Liver (tissue), 9 donors: ENCODE results near the gene LYRM2. TPM values are rescaled to one million over a fixed set of nuclear protein-coding genes. Genes with fewer than 3 reads are reported as not detected.

Experiments used
- DNase-seq: peaks from one replicate; pipeline ENCODE4 v3.0.0-alpha.2; 2017; ENCODE audit warnings: low spot score
- H3K27ac ChIP-seq, 2 donors: one replicate each; pipeline ENCODE4 v1.7.0; 2013; ENCODE audit warnings: inconsistent platforms in 2 of 2, low read length in 2 of 2, control low read depth in 1 of 2, low read depth in 1 of 2, mild to moderate bottlenecking in 1 of 2
- H3K27me3 ChIP-seq, 4 donors: one replicate each; pipeline versions ENCODE4 v1.6.1 to v1.7.0; 2013; ENCODE audit warnings: low read length in 3 of 4, inconsistent platforms in 1 of 4, mild to moderate bottlenecking in 1 of 4, moderate library complexity in 1 of 4; ENCODE audit not compliant: control insufficient read depth in 4 of 4, insufficient read depth in 4 of 4
- H3K36me3 ChIP-seq, 4 donors: one replicate each; pipeline versions ENCODE4 v1.6.1 to v1.7.0; 2013; ENCODE audit warnings: low read length in 3 of 4, mild to moderate bottlenecking in 3 of 4, low read depth in 1 of 4, moderate library complexity in 1 of 4; ENCODE audit not compliant: control insufficient read depth in 4 of 4, insufficient read depth in 3 of 4
- H3K4me1 ChIP-seq, 4 donors: one replicate each; pipeline versions ENCODE4 v1.6.1 to v1.7.0; 2013; ENCODE audit warnings: low read length in 3 of 4, mild to moderate bottlenecking in 3 of 4, moderate library complexity in 1 of 4; ENCODE audit not compliant: control insufficient read depth in 4 of 4, insufficient read depth in 4 of 4
- H3K4me3 ChIP-seq, 3 donors: one replicate each; pipeline versions ENCODE4 v1.6.1 to v1.7.0; 2013; ENCODE audit warnings: low read length in 3 of 3, control low read depth in 1 of 3, low read depth in 1 of 3, mild to moderate bottlenecking in 1 of 3
- H3K9ac ChIP-seq, 2 donors: one replicate each; pipeline ENCODE4 v1.7.0; 2013; ENCODE audit warnings: low read length in 2 of 2, mild to moderate bottlenecking in 2 of 2, moderate library complexity in 2 of 2, control low read depth in 1 of 2, low read depth in 1 of 2
- H3K9me3 ChIP-seq, 4 donors: one replicate each; pipeline versions ENCODE4 v1.6.1 to v1.7.0; 2013; ENCODE audit warnings: low read length in 3 of 4; ENCODE audit not compliant: control insufficient read depth in 4 of 4
- ATF3 ChIP-seq: IDR thresholded peaks from 2 replicates; pipeline ENCODE4 v1.6.1; 2016; ENCODE audit warnings: antibody characterized with exemption
- CTCF ChIP-seq: fragments of 150-350 bp; IDR thresholded peaks from 2 replicates; pipeline ENCODE4 v1.5.1; 2017; ENCODE audit warnings: improper control_type of control experiment, low read depth, low read length; ENCODE audit not compliant: missing input control
- EGR1 ChIP-seq, 2 donors: IDR thresholded peaks; 2 replicates each; pipeline ENCODE4 v1.6.1; 2016 to 2018; ENCODE audit warnings: antibody characterized with exemption in 2 of 2, low read depth in 2 of 2
- FOXA1 ChIP-seq: IDR thresholded peaks from 2 replicates; pipeline ENCODE4 v1.6.1; 2016; ENCODE audit warnings: antibody characterized with exemption
- GABPA ChIP-seq, 2 donors: IDR thresholded peaks in 1 of 2; conservative IDR thresholded peaks in 1 of 2; 2 replicates each; pipeline ENCODE4 v1.6.1; 2016; ENCODE audit warnings: antibody characterized with exemption in 2 of 2, mild to moderate bottlenecking in 1 of 2, moderate library complexity in 1 of 2
- HNF4A ChIP-seq, 2 donors: conservative IDR thresholded peaks; 2 replicates each; pipeline ENCODE4 v1.6.1; 2016; ENCODE audit warnings: antibody characterized with exemption in 2 of 2, mild to moderate bottlenecking in 2 of 2
- HNF4G ChIP-seq: IDR thresholded peaks from 2 replicates; pipeline ENCODE4 v1.6.1; 2016; ENCODE audit warnings: antibody characterized with exemption
- JUND ChIP-seq, 2 donors: IDR thresholded peaks; 2 replicates each; pipeline ENCODE4 v1.6.1; 2016; ENCODE audit warnings: antibody characterized with exemption in 2 of 2
- MAX ChIP-seq: IDR thresholded peaks from 2 replicates; pipeline ENCODE4 v1.6.1; 2016; ENCODE audit warnings: antibody characterized with exemption
- NR2F2 ChIP-seq: IDR thresholded peaks from 2 replicates; pipeline ENCODE4 v1.6.1; 2016; ENCODE audit warnings: antibody characterized with exemption
- RAD21 ChIP-seq, 2 donors: IDR thresholded peaks; 2 replicates each; pipeline ENCODE4 v1.6.1; 2016; ENCODE audit warnings: antibody characterized with exemption in 2 of 2, mild to moderate bottlenecking in 2 of 2
- REST ChIP-seq: IDR thresholded peaks from 2 replicates; pipeline ENCODE4 v1.6.1; 2016; ENCODE audit warnings: antibody characterized with exemption, mild to moderate bottlenecking
- RXRA ChIP-seq, 2 donors: IDR thresholded peaks; 2 replicates each; pipeline ENCODE4 v1.6.1; 2017 to 2018; ENCODE audit warnings: antibody characterized with exemption in 2 of 2, mild to moderate bottlenecking in 1 of 2
- SP1 ChIP-seq: IDR thresholded peaks from 2 replicates; pipeline ENCODE4 v1.6.1; 2018; ENCODE audit warnings: antibody characterized with exemption, mild to moderate bottlenecking
- TAF1 ChIP-seq: conservative IDR thresholded peaks from 2 replicates; pipeline ENCODE4 v1.6.1; 2016; ENCODE audit warnings: antibody characterized with exemption, mild to moderate bottlenecking
- YY1 ChIP-seq: IDR thresholded peaks from 2 replicates; pipeline ENCODE4 v1.6.1; 2016; ENCODE audit warnings: antibody characterized with exemption, mild to moderate bottlenecking
- ZBTB33 ChIP-seq: IDR thresholded peaks from 2 replicates; pipeline ENCODE4 v1.6.1; 2016; ENCODE audit warnings: antibody characterized with exemption
- WGBS: extraction: QIAGEN DNeasy Blood & Tissue Kit; methylation state at CpG from one replicate; pipeline ENCODE4 v1.1.7; 2013; 5-methylcytosine and 5-hydroxymethylcytosine counted together
- polyA plus RNA-seq, 2 donors: library from polyadenylated mRNA; stranded (reverse) in 1 of 2; unstranded in 1 of 2; fragments of 200-250 nt in 1 of 2; fragments of >200 nt in 1 of 2; fragmentation: Nextera tagmentation in 1 of 2; extraction: Ambion mirVana in 1 of 2; gene quantifications; one replicate each; pipeline versions ENCODE4 v1.2.1 to v1.2.3, GENCODE V29; 2013 to 2015
- total RNA-seq, 2 donors: library from RNA; depleted of rRNA; stranded (reverse); fragments of >200 nt; gene quantifications; one replicate each; pipeline ENCODE4 v1.2.3, GENCODE V29; 2014
- donor health status: healthy.
- donor health status: healthy.
- donor health status: healthy.
- donor health status: healthy.
- donor health status: healthy.

LYRM2 gene
- total RNA-seq, result 10 to 100 TPM in 1 of 2 donors, 1 to 10 TPM in 1; 8.9 to 12.7 TPM
- 10 to 100 TPM; 12.1 to 34.7 TPM for polyA plus RNA-seq

GRCh38 chr6:89638320-89639195, at the start of gene LYRM2:
Gene LYRM2 (minus strand): TSS chr6:89638747. CDS start chr6:89638716, 31 bp downstream.
- TF ChIP-seq HNF4A (conservative IDR thresholded peaks at IDR 0.05) (no peak), ZBTB33 (peak; percentile 97), EGR1 (IDR thresholded peaks at IDR 0.05; ENCODE audit: low read depth in 2 of 2) (no peak), NR2F2 (no peak), YY1 (peak; percentile 94), REST (peak; percentile 32), SP1 (peak; percentile 44), ATF3 (no peak), RAD21 (IDR thresholded peaks at IDR 0.05) (peak; percentile 27 to 32), RXRA (IDR thresholded peaks at IDR 0.05) (no peak), JUND (IDR thresholded peaks at IDR 0.05) (no peak), GABPA (IDR thresholded peaks at IDR 0.05 in 1 of 2, conservative IDR thresholded peaks at IDR 0.05 in 1 of 2) (peak in 1 of 2 donors; percentile 84), MAX (peak; percentile 68)
- 3% methylated on average over 58 of the region's 58 CpGs for WGBS
- Histone ChIP-seq H3K4me1 (peaks cover 0 to 15% (median 9%) of the 10 kb centered on the region in 4 donors), H3K27ac (peak within 1 kb of the TSS; percentile 67 to 73), H3K9ac (peak within 1 kb of the TSS; percentile 54 to 75), H3K9me3 (no peaks in the 10 kb centered on the region), H3K36me3 (peaks cover 0 to 9% (median 8%) of the 10 kb centered on the region in 4 donors), H3K4me3 (peak within 1 kb of the TSS; percentile 51 to 58 (median 54)), H3K27me3 (no peaks in the 10 kb centered on the region)
- peak; percentile 92 for DNase-seq

- H3K4me3 ChIP-seq, result no peak overlapping the region
- DNase-seq, result no peak
- H3K4me1 ChIP-seq, result no peaks in the 10 kb centered on the region
- no peak overlapping the region for H3K27ac ChIP-seq
- no peak overlapping the region for H3K9ac ChIP-seq
- over 99% methylated on average over 2 of the region's 2 CpGs for WGBS
- H3K36me3 ChIP-seq, result peaks cover 11 to 88% (median 74%) of the 10 kb centered on the region in 4 donors
- no peaks in the 10 kb centered on the region for H3K9me3 ChIP-seq
- no peaks in the 10 kb centered on the region for H3K27me3 ChIP-seq
- TF ChIP-seq HNF4G, result no peak
- TF ChIP-seq HNF4A (conservative IDR thresholded peaks at IDR 0.05), result no peak
- TF ChIP-seq RXRA (IDR thresholded peaks at IDR 0.05), result no peak
- TF ChIP-seq FOXA1, result no peak
- no peak for TF ChIP-seq CTCF
- no peak for TF ChIP-seq ATF3
- no peak for TF ChIP-seq TAF1
- TF ChIP-seq EGR1 (IDR thresholded peaks at IDR 0.05; ENCODE audit: low read depth in 2 of 2), result no peak
- no peak for TF ChIP-seq MAX
- no peak for TF ChIP-seq REST
- no peak for TF ChIP-seq GABPA (IDR thresholded peaks at IDR 0.05 in 1 of 2, conservative IDR thresholded peaks at IDR 0.05 in 1 of 2)
- no peak for TF ChIP-seq SP1
Measured at GRCh38 chr6:89688328-89688727, 49.8 kb upstream of the LYRM2 start.
